A549 treated with AZD9567 at 1 μM for 4 hours (cell line): ENCODE results near the gene PLK3. TPM values are rescaled to one million over a fixed set of nuclear protein-coding genes. Genes with fewer than 3 reads are reported as not detected.

Source experiments
- total RNA-seq: library from RNA; stranded (reverse); fragments of 200-300 nt; extraction: Qiagen RNA extraction; gene quantifications from 5 replicates; pipeline ENCODE4 v1.2.3, GENCODE V29; 2022; ENCODE audit not compliant: insufficient read depth

PLK3 gene
- 18.2 to 22.8 TPM (median 20.4 TPM) in 5 replicates for total RNA-seq

GRCh38 chr1:44799770-44800584, at the start of gene PLK3:
Gene PLK3 (plus strand): TSS chr1:44800377. CDS start chr1:44800464, 87 bp downstream.

DNA sequence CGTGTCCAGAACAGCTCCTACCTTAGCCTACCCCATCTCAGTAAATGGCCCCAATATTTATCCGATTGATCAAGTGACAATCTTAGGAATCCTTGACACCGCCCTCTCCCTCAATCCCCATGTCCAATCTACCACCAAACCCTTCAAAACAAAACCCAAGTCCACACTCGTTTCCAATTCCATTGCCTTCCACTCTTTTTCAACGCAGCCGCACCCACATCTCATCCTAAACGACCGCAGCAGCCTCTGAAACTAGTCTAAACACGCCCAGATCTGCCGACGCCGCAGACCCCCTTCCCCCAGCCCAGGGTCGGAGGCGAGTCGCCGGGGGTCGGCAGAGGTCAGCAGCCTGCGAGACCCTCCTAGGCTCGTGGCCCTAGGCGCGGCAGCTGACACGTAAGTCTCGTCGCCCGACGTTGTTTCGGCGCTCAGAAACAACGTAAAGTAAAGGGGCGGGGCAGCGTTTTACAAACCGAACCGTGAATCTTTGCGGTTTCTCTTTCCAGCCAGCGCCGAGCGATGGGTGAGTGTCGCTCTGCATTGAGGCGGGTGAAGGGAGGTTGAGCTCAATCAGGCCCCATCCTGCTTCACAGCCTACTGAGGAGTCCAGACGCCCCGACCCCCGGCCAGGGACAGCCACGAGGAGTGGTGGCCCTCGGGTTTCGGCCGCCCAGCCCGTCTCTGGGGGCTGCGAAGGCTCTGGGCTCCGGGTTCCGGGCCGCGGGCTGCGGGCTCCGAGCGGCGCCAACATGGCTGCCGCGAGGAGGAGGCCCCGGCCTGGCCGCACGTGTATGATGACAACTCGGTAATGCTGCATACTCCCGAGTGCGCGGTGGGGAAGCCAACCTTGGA, 24.9 kb upstream of the PLK3 start, which contains the start of gene RPS8:
Gene RPS8, plus strand, starts transcription at position 463 of the 852 bp plus-strand sequence. Its CDS starts 57 bp downstream, at position 520.

DNA sequence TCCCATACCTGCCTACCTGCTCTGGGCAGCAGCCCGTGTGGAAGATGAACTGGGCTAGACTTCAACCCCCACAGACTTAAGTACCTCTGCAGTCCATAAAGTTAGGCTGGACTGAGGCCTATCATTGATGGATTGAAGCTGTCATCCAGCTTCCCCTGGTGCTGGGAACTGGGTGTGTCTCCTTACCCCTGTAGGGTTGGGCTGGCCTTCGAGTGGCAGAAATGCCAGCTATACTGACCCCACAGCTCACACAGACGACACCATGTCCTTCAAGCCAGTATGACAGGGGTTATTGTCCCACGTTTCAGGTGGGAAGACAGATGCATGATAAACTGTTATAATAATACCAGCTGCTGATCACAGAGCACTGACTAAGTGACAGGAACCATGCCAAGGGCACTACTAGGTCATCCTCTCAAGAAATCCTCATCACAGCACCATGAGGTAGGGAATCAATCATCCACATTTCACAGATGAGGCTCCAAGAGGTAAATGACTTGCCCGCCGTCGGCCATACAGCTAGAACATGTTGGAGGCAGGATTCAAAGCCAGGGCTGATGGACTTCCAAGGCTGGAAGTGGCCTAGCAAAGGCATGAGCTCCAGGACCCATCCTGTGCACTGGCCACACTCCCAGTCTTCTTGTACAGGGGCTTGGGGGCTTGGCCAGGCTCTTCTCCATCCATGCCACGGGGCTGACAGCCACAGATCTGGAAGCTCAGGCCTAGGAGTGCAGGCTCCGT, 11.9 kb upstream of the PLK3 start, which contains the start of gene BEST4:
Gene BEST4, minus strand, starts transcription at position 51 of the 741 bp plus-strand sequence. CDS start 465 bp downstream, outside the sequence.

DNA sequence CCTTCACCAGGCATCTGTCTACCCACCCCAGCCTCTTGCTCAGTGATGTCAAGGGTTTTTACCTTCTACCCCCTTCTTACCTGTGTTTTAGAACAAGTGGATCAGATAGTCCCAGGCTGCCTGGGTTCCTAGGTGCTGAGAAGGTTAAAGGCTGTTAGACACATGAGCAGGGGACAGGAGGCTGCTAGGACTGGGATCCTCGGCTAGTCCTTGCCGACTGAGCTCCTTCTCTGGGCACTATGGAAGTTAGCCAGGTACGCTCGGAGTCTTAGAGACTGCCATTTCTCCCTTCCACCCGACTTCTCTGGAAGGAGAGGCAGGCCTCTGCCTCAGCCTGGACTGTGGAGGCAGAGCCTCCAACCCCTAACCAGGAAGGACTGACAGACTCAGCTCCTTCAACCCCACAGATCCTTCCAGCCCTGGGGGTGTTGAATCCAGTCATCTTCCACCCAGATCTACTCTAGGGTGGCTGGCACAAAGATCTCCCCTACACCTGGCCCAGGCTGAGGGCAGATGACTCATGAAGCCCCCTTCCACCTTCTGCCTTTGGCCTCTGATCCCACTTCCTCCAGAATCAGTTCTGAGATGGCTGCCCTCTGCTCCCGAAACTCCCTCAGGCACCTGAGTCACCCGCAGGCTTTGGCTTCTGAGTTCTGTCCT, 6.7 kb downstream of the PLK3 start, which contains the start of gene DYNLT4:
Gene DYNLT4, minus strand, starts transcription at position 648 of the 660 bp plus-strand sequence. CDS start 683 bp downstream, outside the sequence.

DNA sequence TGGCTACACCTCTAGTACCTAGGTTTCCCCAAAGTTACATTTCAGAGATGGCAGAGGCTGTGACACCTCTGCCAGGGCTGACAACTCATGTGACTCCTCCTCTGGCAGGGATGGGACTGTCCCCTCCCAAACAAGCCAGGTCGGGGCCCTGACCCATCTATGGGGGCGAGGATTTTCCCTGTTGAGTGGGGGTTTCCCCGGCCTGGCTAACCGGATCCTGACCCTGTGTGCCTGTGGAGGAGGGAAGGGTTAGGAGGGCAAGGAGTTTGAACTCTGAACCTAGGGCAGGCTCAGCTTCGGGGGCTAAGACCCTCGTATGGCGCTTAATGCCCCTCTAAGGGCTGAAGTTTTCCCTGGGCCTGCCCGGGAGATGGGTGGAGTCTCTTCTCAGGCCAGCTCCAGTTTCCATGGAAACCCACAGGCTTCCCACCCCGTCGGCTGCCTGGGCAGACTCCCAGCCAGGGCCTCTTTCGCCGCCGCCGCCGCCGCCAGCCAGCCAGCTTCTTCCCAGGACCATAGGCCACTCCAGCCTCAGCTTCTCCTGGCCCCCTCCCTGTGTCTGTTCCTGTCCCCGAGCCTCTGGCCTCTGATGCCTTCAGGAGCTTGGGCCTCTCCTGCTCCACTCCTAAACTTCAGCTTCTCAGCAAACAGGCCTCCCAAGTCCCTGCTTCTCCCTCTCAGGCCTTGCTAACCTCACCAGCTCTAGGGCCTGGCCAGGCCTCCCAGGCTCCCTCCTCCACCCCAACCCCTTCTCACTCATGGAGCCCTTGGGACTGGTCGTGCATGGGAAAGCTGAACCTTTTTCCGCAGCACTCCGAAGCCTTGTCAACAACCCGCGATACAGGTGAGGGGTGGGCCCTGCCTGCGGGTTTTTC, 8.1 kb downstream of the PLK3 start, which contains the start of gene BTBD19:
Gene BTBD19, plus strand, starts transcription at position 461 of the 875 bp plus-strand sequence. Its CDS starts 298 bp downstream, at position 759.

GRCh38 chr1:44842862-44843655, 42.9 kb downstream of the PLK3 start, which contains the start of gene PTCH2:
Gene PTCH2 (minus strand): TSS chr1:44843253. CDS start chr1:44842932, 321 bp downstream.

Other genes starting within 250 kb of the PLK3 start
- 10.0 to 19.2 TPM (median 10.5 TPM) in 5 replicates for gene TMEM53, start 125.9 kb upstream of the PLK3 start, total RNA-seq
- 0.62 to 1.5 TPM (median 0.89 TPM) in 4 of 5 replicates, not detected in the other for gene ARMH1, start 125.7 kb upstream of the PLK3 start, total RNA-seq
- gene RNU5D-1, start 69.2 kb upstream of the PLK3 start, total RNA-seq = not detected in 5 replicates
- 35.0 to 38.5 TPM (median 36.6 TPM) in 5 replicates for gene KIF2C, start 60.5 kb upstream of the PLK3 start, total RNA-seq
- 1,183 to 1,747 TPM (median 1,698 TPM) in 5 replicates for gene RPS8, start 24.8 kb upstream of the PLK3 start, total RNA-seq
- 0.22 to 0.60 TPM (median 0.38 TPM) in 4 of 5 replicates, not detected in the other for gene BEST4, start 12.2 kb upstream of the PLK3 start, total RNA-seq
- gene DYNLT4, start 7.0 kb downstream of the PLK3 start, total RNA-seq = 0.49 to 0.94 TPM (median 0.80 TPM) in 4 of 5 replicates, not detected in the other
- 2.0 to 3.2 TPM (median 2.7 TPM) in 4 of 5 replicates, not detected in the other for gene BTBD19, start 8.1 kb downstream of the PLK3 start, total RNA-seq
- gene PTCH2, start 42.9 kb downstream of the PLK3 start, total RNA-seq = 0.21 to 0.91 TPM (median 0.30 TPM) in 5 replicates
- 18.6 to 19.4 TPM (median 19.0 TPM) in 5 replicates for gene EIF2B3, start 186.2 kb downstream of the PLK3 start, total RNA-seq
- gene HECTD3, start 210.9 kb downstream of the PLK3 start, total RNA-seq = 16.5 to 19.9 TPM (median 19.3 TPM) in 5 replicates
- 38.1 to 49.8 TPM (median 48.0 TPM) in 5 replicates for gene UROD, start 211.9 kb downstream of the PLK3 start, total RNA-seq